Measurements from ENCODE around the gene CFAP74. TPM values are rescaled to one million over a fixed set of nuclear protein-coding genes. Genes with fewer than 3 reads are reported as not detected.

Gene CFAP74
- total RNA-seq, 4 donors from 2014 or later, result 0.13 TPM; not detected in 3

DNA sequence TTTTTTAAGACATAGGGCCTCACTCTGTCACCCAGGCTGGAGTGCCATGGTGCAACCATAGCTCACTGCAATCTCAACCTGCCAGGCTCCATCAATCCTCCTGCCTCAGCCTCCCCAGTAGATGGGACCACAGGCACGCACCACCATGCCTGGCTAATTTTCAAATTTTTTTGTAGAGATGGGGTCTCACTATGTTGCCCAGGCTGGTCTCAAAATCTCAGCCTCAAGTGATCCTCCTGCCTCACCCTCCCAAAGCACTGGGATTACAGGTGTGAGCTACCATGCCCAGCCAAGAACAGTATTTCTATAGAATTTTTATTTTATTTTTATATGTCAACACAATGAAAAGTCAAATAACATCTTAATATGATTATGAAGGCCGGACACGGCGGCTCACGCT lies 123.6 kb downstream of the CFAP74 start:
- H3K4me1 ChIP-seq, result peaks cover 54 to 57% of the 10 kb centered on the region in 2 donors
- H3K4me3 ChIP-seq (replicated peaks in 1 of 3), result no peak overlapping the region
- no peaks in the 10 kb centered on the region for H3K36me3 ChIP-seq
- no peaks in the 10 kb centered on the region for H3K27me3 ChIP-seq
- 94 to 98% methylated on average over 5 of the region's 5 CpGs for WGBS, 2 donors
- TF ChIP-seq POLR2A (IDR thresholded peaks at IDR 0.05), result no peak
- TF ChIP-seq, protein P1, sequence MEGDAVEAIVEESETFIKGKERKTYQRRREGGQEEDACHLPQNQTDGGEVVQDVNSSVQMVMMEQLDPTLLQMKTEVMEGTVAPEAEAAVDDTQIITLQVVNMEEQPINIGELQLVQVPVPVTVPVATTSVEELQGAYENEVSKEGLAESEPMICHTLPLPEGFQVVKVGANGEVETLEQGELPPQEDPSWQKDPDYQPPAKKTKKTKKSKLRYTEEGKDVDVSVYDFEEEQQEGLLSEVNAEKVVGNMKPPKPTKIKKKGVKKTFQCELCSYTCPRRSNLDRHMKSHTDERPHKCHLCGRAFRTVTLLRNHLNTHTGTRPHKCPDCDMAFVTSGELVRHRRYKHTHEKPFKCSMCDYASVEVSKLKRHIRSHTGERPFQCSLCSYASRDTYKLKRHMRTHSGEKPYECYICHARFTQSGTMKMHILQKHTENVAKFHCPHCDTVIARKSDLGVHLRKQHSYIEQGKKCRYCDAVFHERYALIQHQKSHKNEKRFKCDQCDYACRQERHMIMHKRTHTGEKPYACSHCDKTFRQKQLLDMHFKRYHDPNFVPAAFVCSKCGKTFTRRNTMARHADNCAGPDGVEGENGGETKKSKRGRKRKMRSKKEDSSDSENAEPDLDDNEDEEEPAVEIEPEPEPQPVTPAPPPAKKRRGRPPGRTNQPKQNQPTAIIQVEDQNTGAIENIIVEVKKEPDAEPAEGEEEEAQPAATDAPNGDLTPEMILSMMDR (IDR thresholded peaks at IDR 0.05), result no peak
- H3K27ac ChIP-seq, result no peak overlapping the region
- DNase-seq, result no peak
- intact Hi-C loops (cut with DNase I), result loop anchor here (10.0 kb wide), 1 partner anchor 45 kb away; no protein-coding TSS in a partner anchor
- no peaks in the 10 kb centered on the region for H3K9me3 ChIP-seq

DNA sequence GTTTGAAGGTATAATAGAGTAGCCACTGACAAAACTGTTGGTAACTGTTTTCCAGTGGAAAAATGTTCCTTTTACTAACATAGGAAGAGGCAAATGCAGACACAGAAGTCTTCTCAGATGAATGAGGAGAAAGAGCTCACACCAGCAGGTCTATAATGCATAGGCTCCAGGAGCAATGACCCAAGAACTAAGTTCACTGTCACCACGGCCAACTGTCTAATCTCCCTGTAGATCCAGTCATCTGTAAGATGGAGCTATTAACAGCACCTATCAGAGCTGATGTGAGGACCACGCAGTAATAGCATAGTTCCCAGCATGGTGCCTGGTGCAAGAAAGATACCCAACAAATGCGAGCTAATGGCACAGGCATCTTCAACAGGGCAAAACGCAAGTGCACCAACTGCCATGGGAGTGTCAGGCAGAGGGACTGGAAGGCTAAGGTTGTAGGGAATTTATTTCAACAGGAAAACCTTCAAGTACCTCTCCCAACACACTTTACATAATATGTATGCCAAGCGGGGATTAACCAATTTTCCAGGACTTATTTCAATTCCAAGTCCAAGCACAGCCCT lies 125.6 kb downstream of the CFAP74 start:
- H3K27ac ChIP-seq, result no peak overlapping the region
- DNase-seq, result no peak
- no peak overlapping the region for H3K4me3 ChIP-seq (replicated peaks in 1 of 3)
- H3K27me3 ChIP-seq, result no peaks in the 10 kb centered on the region
- no peaks in the 10 kb centered on the region for H3K36me3 ChIP-seq
- intact Hi-C loops (cut with DNase I), result no loop called here
- TF ChIP-seq, protein P1 (IDR thresholded peaks at IDR 0.05), result no peak
- TF ChIP-seq POLR2A (IDR thresholded peaks at IDR 0.05), result no peak
- no peaks in the 10 kb centered on the region for H3K9me3 ChIP-seq
- WGBS, 2 donors, result 79 to 89% methylated on average over 5 of the region's 5 CpGs
- peaks cover 54 to 58% of the 10 kb centered on the region in 2 donors for H3K4me1 ChIP-seq

DNA sequence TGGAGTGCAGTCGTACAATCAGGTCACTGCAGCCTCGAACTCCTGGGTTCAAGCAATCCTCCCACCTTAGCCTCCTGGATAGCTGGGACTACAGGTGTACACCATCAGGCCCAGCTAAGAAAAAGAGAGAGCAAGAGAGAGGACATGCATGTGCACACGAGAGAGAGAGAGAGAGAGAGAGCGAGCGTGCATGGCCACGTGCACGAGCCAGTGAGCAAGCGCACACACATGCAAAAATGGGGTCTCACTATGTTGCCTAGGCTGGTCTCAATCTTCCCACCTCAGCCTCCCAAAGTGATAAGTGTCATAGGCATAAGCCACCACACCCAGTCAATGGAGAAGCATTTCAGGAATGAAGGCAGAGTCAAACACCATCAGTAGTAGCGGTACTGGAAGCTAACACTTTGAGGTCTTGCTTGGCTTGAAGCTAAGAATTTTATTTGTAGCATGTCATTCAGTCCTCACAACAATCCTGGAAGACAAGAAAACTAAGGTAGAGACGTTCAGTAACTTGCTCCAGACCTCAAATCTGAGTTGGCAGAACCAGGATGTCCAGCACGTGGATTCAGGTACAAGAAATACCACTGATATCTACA lies 127.2 kb downstream of the CFAP74 start:
- Histone ChIP-seq H3K27ac (no peak overlapping the region), H3K36me3 (no peaks in the 10 kb centered on the region), H3K27me3 (no peaks in the 10 kb centered on the region), H3K4me3 (replicated peaks in 1 of 3) (no peak overlapping the region), H3K9me3 (no peaks in the 10 kb centered on the region), H3K4me1 (peaks cover 55 to 60% of the 10 kb centered on the region in 2 donors)
- DNase-seq, result no peak
- no peak for TF ChIP-seq POLR2A (IDR thresholded peaks at IDR 0.05)
- TF ChIP-seq, protein P1 (IDR thresholded peaks at IDR 0.05), result no peak
- intact Hi-C loops (cut with DNase I), result no loop called here
- 85% methylated on average over 11 of the region's 11 CpGs for WGBS, 2 donors

DNA sequence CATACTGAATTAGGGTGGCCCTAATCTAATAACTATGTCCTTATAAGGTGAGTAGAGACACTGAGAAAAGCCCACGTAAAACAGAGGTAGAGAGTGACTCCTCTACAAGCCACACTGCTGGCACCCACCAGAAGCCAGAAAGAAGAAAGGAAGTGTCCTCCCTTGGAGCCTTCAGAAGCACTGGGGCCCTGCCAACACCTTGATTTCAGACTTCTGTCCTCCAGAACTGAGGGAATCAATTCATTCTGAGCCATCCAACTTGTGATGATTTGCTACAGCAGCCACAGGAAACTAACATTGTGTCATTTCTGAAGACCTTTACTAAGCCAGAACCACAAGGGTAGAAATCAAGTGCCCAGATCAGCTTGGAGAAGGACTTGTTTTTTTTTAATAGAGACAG lies 127.7 kb downstream of the CFAP74 start:
- WGBS, 2 donors, result 83% methylated on average over 1 of the region's 1 CpG
- TF ChIP-seq, protein P1 (IDR thresholded peaks at IDR 0.05), result no peak
- no peak for DNase-seq
- intact Hi-C loops (cut with DNase I), result no loop called here
- Histone ChIP-seq H3K27me3 (no peaks in the 10 kb centered on the region), H3K36me3 (no peaks in the 10 kb centered on the region), H3K27ac (no peak overlapping the region), H3K4me3 (replicated peaks in 1 of 3) (no peak overlapping the region), H3K4me1 (peaks cover 55 to 60% of the 10 kb centered on the region in 2 donors), H3K9me3 (no peaks in the 10 kb centered on the region)

DNA sequence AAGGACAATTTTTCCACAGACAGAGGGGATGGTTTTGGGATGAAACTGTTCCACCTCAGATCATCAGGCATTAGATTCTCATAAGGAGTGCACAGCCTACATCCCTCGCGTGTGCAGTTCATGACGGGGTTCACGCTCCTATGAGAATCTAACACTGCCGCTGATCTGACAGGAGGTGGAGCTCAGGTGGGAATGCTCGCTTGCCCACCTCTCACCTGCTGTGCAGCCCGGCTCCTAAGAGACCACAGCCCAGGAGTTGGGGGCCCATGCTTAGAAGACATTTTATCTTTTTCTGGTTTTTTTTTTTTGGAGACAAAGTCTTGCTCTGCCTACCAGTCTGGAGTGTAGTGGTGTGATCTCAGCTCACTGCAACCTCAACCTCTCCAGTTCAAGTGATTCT lies 128.7 kb downstream of the CFAP74 start:
- TF ChIP-seq, protein P1 (IDR thresholded peaks at IDR 0.05), result no peak
- no peak for TF ChIP-seq POLR2A (IDR thresholded peaks at IDR 0.05)
- Histone ChIP-seq H3K27ac (no peak overlapping the region), H3K27me3 (no peaks in the 10 kb centered on the region), H3K9me3 (no peaks in the 10 kb centered on the region), H3K36me3 (no peaks in the 10 kb centered on the region), H3K4me3 (replicated peaks in 1 of 3) (no peak overlapping the region), H3K4me1 (peaks cover 51 to 56% of the 10 kb centered on the region in 2 donors)
- DNase-seq, result no peak
- intact Hi-C loops (cut with DNase I), result no loop called here
- 93 to 97% methylated on average over 7 of the region's 7 CpGs for WGBS, 2 donors

Measured in thyroid gland (tissue), 4 donors.